GM13977 (cell line): ENCODE data around the gene JSRP1.

ENCODE experiments used
- DNase-seq: peaks from one replicate; pipeline ENCODE4 v3.0.0; 2012; ENCODE audit warnings: low spot score
- CTCF ChIP-seq: IDR thresholded peaks from 2 replicates; pipeline ENCODE4 v1.5.1; 2012; ENCODE audit warnings: mild to moderate bottlenecking, control low read depth; ENCODE audit not compliant: insufficient read depth; ENCODE audit errors: extremely low read depth, missing control alignments
- in situ Hi-C: fragments of 300-500 bp; cut with MboI; formaldehyde crosslinking; loops from one replicate; pipeline ENCODE4 v1.12.0; 2022; ENCODE audit warnings: low sequenced_read_pairs, low pct_unique_long_range_greater_than_20kb, mixed read lengths, inconsistent platforms; ENCODE audit not compliant: unreplicated experiment

JSRP1 gene

GRCh38 chr19:2207008-2207407, 49.2 kb downstream of the JSRP1 start:
- in situ Hi-C loops: no loop called here
- no peak for DNase-seq
- TF ChIP-seq CTCF: no peak

- no peak for DNase-seq
- in situ Hi-C loops: no loop called here
- TF ChIP-seq CTCF: no peak
These were observed 53.9 kb downstream of the JSRP1 start for GRCh38 chr19:2202366-2202765.
